Endothelial cell of umbilical vein (primary cell): ENCODE results near the gene PDLIM4. TPM values are rescaled to one million over a fixed set of nuclear protein-coding genes. Genes with fewer than 3 reads are reported as not detected.
A peak's percentile ranks its signal among the peaks of the same experiment; 100 is the strongest.

Source experiments
- BruUV-seq: library from RNA; stranded (reverse); fragments of 400-500 nt; replicated peaks from 2 replicates; lab custom pipeline; 2021; lab: Mats Ljungman, UMichigan
- CTCF ChIA-PET: fragments of 300-600, 350-600 bp; sonication (Branson Sonifier 250); formaldehyde crosslinking; loops from one replicate; lab custom pipeline; 2021; ENCODE audit warnings: antibody characterized with exemption, inconsistent platforms; lab: Charles Lee
- POLR2A ChIA-PET: fragments of 300-600, 350-600 bp; sonication (Branson Sonifier 250); formaldehyde crosslinking; loops from one replicate; lab custom pipeline; 2021; ENCODE audit warnings: antibody characterized with exemption, inconsistent platforms; lab: Charles Lee
- DNase-seq: peaks from one replicate; pipeline ENCODE4 v3.0.0-alpha.2; 2011; ENCODE audit warnings: low read depth, low spot score
- FAIRE-seq: peaks from 2 replicates; lab custom pipeline; 2011; peaks lifted over from hg19 to GRCh38; lab: Jason Lieb, UNC
- H2AFZ ChIP-seq: 2 replicates; pipeline ENCODE4 v1.6.0; 2012; ENCODE audit warnings: low read depth, low read length, control low read depth, inconsistent platforms
- H3K27ac ChIP-seq: 2 replicates; pipeline ENCODE4 v1.5.1; 2011; ENCODE audit warnings: low read depth, mild to moderate bottlenecking, control low read depth, low read length, moderate library complexity; ENCODE audit not compliant: insufficient read depth
- H3K27me3 ChIP-seq, 2 experiments: 2 replicates each; pipeline versions ENCODE4 v1.6.0 to v1.6.1; 2011; ENCODE audit warnings: low read length in 2 of 2, mixed read lengths in 1 of 2; ENCODE audit not compliant: control insufficient read depth in 2 of 2, insufficient read depth in 2 of 2
- H3K36me3 ChIP-seq, 2 experiments: 2 replicates in 1 of 2; 3 replicates in 1 of 2; pipeline ENCODE4 v1.5.1; 2011; ENCODE audit warnings: low read length in 2 of 2, mild to moderate bottlenecking in 1 of 2, moderate library complexity in 1 of 2; ENCODE audit not compliant: control insufficient read depth in 2 of 2, insufficient read depth in 2 of 2; ENCODE audit errors: extremely low read depth in 1 of 2
- H3K4me1 ChIP-seq: 3 replicates; pipeline ENCODE4 v1.5.1; 2011; ENCODE audit warnings: mild to moderate bottlenecking, low read length; ENCODE audit not compliant: control insufficient read depth, insufficient read depth; ENCODE audit errors: extremely low read depth
- H3K4me2 ChIP-seq: 2 replicates; pipeline ENCODE4 v1.6.1; 2011; ENCODE audit warnings: low read length, control low read depth, mixed read lengths; ENCODE audit not compliant: insufficient read depth
- H3K4me3 ChIP-seq, 3 experiments: fragments of 200-600 bp in 1 of 3; sonication (generic), shearing (Covaris generic) in 1 of 3; replicated peaks in 1 of 3; 2 replicates each; pipeline ENCODE4 v1.5.1; 2011 to 2016; ENCODE audit warnings: control low read depth in 3 of 3, low read length in 3 of 3, mild to moderate bottlenecking in 2 of 3, inconsistent platforms in 1 of 3, low read depth in 1 of 3, moderate library complexity in 1 of 3; ENCODE audit not compliant: insufficient read depth in 1 of 3
- H3K79me2 ChIP-seq: 2 replicates; pipeline ENCODE4 v1.6.0; 2012; ENCODE audit warnings: low read length, inconsistent platforms; ENCODE audit not compliant: control insufficient read depth, insufficient read depth
- H3K9ac ChIP-seq: replicated peaks from 2 replicates; pipeline ENCODE3; 2011; ENCODE audit warnings: low read length, control low read depth; ENCODE audit not compliant: insufficient read depth; ENCODE audit errors: extremely low read depth
- H3K9me1 ChIP-seq: replicated peaks from 3 replicates; pipeline ENCODE4 v1.6.0; 2011; ENCODE audit warnings: mild to moderate bottlenecking, low read length; ENCODE audit not compliant: control insufficient read depth, insufficient read depth; ENCODE audit errors: extremely low read depth
- H3K9me3 ChIP-seq: replicated peaks from 2 replicates; pipeline ENCODE4 v1.5.1; 2012; ENCODE audit warnings: low read length, inconsistent platforms; ENCODE audit not compliant: control insufficient read depth, insufficient read depth
- H4K20me1 ChIP-seq: replicated peaks from 2 replicates; pipeline ENCODE3; 2011; ENCODE audit warnings: mild to moderate bottlenecking, low read length; ENCODE audit not compliant: control insufficient read depth, insufficient read depth; ENCODE audit errors: extremely low read depth
- CTCF ChIP-seq, 2 donors: IDR thresholded peaks; 1 replicate in 1 of 2; 2 replicates in 1 of 2; pipeline ENCODE4 v1.5.1; 2011; ENCODE audit warnings: low read length in 2 of 2, mild to moderate bottlenecking in 2 of 2, moderate library complexity in 2 of 2, control low read depth in 1 of 2, inconsistent platforms in 1 of 2, low read depth in 1 of 2; ENCODE audit not compliant: insufficient read depth in 1 of 2; ENCODE audit errors: extremely low read depth in 1 of 2
- EZH2 ChIP-seq: IDR thresholded peaks from 2 replicates; pipeline ENCODE4 v1.6.1; 2012; ENCODE audit warnings: borderline replicate concordance, low read depth, mild to moderate bottlenecking, moderate library complexity, low read length, inconsistent platforms; ENCODE audit not compliant: severe bottlenecking
- FOS ChIP-seq: IDR thresholded peaks from 2 replicates; pipeline ENCODE4 v1.6.1; 2011; ENCODE audit warnings: mild to moderate bottlenecking, low read length, moderate library complexity, borderline replicate concordance; ENCODE audit not compliant: insufficient read depth
- GATA2 ChIP-seq: IDR thresholded peaks from 2 replicates; pipeline ENCODE4 v1.7.0; 2011; ENCODE audit warnings: low read depth, mild to moderate bottlenecking, moderate library complexity, mixed read lengths, low read length; ENCODE audit not compliant: insufficient read length, insufficient read depth
- JUN ChIP-seq: IDR thresholded peaks from 2 replicates; pipeline ENCODE4 v1.6.1; 2011; ENCODE audit warnings: borderline replicate concordance, low read depth; ENCODE audit not compliant: insufficient read length, insufficient read depth
- MAX ChIP-seq: IDR thresholded peaks from 2 replicates; pipeline ENCODE4 v1.6.1; 2011; ENCODE audit not compliant: insufficient read depth, insufficient read length
- MYC ChIP-seq: IDR thresholded peaks from one replicate; pipeline ENCODE4 v1.6.1; 2011; ENCODE audit warnings: mild to moderate bottlenecking, low read depth, low read length
- POLR2A ChIP-seq: IDR thresholded peaks from 2 replicates; pipeline ENCODE4 v1.6.1; 2012; ENCODE audit warnings: low read depth, mild to moderate bottlenecking, control low read depth, low read length
- POLR2AphosphoS5 ChIP-seq: IDR thresholded peaks from 2 replicates; pipeline ENCODE4 v1.6.1; 2012; ENCODE audit warnings: low read depth, mild to moderate bottlenecking, control low read depth, low read length, moderate library complexity; ENCODE audit not compliant: insufficient read depth
- dilution Hi-C: fragments of 300-500 bp; cut with MboI; formaldehyde crosslinking; loops from one replicate; pipeline ENCODE4 v1.15.0; 2019; ENCODE audit warnings: low sequenced_read_pairs; ENCODE audit not compliant: extremely low pct_ligation_motif_present
- intact Hi-C: fragments of 100-400 bp; cut with micrococcal nuclease; formaldehyde crosslinking; loops from one replicate; pipeline ENCODE4 v1.10.0; 2022
- polyA plus RNA-seq, 4 experiments: library from polyadenylated mRNA; depleted of rRNA in 3 of 4; stranded (reverse) in 3 of 4; unstranded in 1 of 4; fragments of >200 nt; gene quantifications; 2 replicates each; pipeline versions ENCODE4 v1.2.1 to v1.2.3, GENCODE V29; 2011 to 2012; ENCODE audit warnings: missing spikeins in 1 of 4
- total RNA-seq: library from RNA; stranded (reverse); gene quantifications from 2 replicates; pipeline ENCODE4 v1.2.3, GENCODE V29; 2021

Gene PDLIM4
- total and polyA plus RNA-seq, 2 donors (not counting 3 experiments of a cell fraction or from before 2014, with no cell fraction given), result 65.7 to 112 TPM

DNA sequence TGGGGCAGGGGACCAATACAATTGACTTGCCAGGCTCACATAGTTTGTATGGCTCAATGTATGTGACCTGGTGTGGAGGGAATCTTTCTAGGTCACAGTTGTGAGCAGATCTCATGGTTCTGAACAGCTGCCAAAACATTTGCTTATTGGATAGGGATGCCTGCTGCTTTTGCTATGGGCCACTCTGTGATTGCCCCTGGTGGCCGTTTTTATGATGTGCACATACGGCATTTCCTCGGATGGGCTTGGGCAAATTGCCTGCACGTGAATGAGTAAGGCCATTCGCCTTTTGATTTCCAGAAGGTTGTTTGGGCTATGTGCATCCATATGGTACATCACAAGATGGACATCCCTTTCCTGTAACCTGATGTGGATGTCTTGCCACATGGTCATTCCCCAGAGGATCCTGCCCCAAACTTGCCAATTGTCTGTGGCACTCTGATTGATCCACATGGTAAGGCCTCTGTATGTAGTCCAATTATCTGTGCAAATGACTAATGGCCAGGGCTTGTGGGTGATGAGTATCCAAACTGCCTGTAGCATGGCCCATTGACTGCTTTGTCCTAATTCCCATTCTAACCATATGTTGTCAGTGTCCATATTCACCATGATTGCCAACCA, 26.0 kb downstream of the PDLIM4 start:
- Histone ChIP-seq H3K4me1 (no peaks in the 10 kb centered on the region), H2AFZ (no peak overlapping the region), H3K9me1 (no peaks in the 10 kb centered on the region), H3K4me3 (no peak overlapping the region), H3K36me3 (no peaks in the 10 kb centered on the region), H3K27ac (no peak overlapping the region), H3K4me2 (no peak overlapping the region), H4K20me1 (no peaks in the 10 kb centered on the region), H3K9ac (no peak overlapping the region), H3K9me3 (no peaks in the 10 kb centered on the region), H3K27me3 (peaks cover 0 to 2% of the 10 kb centered on the region in 2 experiments), H3K79me2 (no peaks in the 10 kb centered on the region)
- FAIRE-seq (peak; percentile 79), DNase-seq (peak; percentile 62)
- no TSS peak for BruUV-seq
- intact Hi-C loops, result loop anchor here (1.0 kb wide), 1 partner anchor 45 kb away; no protein-coding TSS in a partner anchor
- ChIA-PET POLR2A (no interaction called here), CTCF (interaction anchor here (1.0 to 2.7 kb wide), 5 partner anchors 10 to 218 kb away, joined by 3 to 21 read pairs (median 4); partner anchors contain the start of gene SLC22A5)
- TF ChIP-seq MYC, result no peak
- peak; percentile 69 to 71 for TF ChIP-seq CTCF (IDR thresholded peaks at IDR 0.05; ENCODE audit: extremely low read depth in 1 of 2, insufficient read depth in 1 of 2, low read depth in 1 of 2, low read length in 2 of 2)
- dilution Hi-C loops, result no loop called here

DNA sequence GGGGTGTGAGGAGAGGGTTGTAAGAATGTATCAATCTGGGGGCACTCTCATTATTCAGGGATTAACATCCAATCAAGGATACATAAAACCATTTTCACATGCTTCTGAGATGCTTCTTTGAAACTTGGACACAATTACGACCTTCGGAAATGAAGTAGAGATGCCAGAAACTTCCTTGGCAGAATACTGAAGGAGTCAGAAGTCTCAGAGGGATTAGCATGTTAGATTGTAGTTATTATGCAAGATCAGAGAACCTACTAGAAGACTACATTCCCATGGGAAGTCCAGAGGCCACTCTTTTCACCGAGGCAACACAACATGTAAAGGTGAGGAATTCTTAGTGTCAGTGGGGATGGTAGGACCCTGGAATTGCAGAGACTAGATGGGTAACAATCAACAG, 31.6 kb downstream of the PDLIM4 start:
- Histone ChIP-seq H3K4me1 (peaks cover 8% of the 10 kb centered on the region), H3K4me3 (no peak overlapping the region), H2AFZ (no peak overlapping the region), H3K79me2 (no peaks in the 10 kb centered on the region), H3K4me2 (no peak overlapping the region), H4K20me1 (no peaks in the 10 kb centered on the region), H3K27me3 (no peaks in the 10 kb centered on the region), H3K36me3 (no peaks in the 10 kb centered on the region), H3K9me1 (no peaks in the 10 kb centered on the region), H3K9me3 (no peaks in the 10 kb centered on the region), H3K27ac (no peak overlapping the region), H3K9ac (no peak overlapping the region)
- POLR2A ChIA-PET, result no interaction called here
- no peak for DNase-seq
- intact Hi-C loops, result no loop called here
- TF ChIP-seq CTCF (IDR thresholded peaks at IDR 0.05; ENCODE audit: extremely low read depth in 1 of 2, insufficient read depth in 1 of 2, low read depth in 1 of 2, low read length in 2 of 2) (no peak), JUN (no peak), POLR2AphosphoS5 (no peak), FOS (no peak), GATA2 (no peak), EZH2 (no peak), MYC (no peak), MAX (no peak), POLR2A (no peak)
- FAIRE-seq, result no peak
- dilution Hi-C loops, result no loop called here
- CTCF ChIA-PET, result interaction anchor here (4.6 kb wide), 1 partner anchor 17 kb away, joined by 15 read pairs; no protein-coding TSS in a partner anchor
- no TSS peak for BruUV-seq
